OCI-LY3 (cell line): Measurements from ENCODE around the gene NEDD4L.

Experiments
- EZH2phosphoT487 ChIP-seq: fragments of 200-600 bp; shearing (Covaris generic); IDR thresholded peaks from 2 replicates; pipeline ENCODE4 v1.6.1; 2018; ENCODE audit warnings: antibody characterized with exemption, mixed run types, low read depth
- TF ChIP-seq, protein P1 (sequence below): fragments of 200-600, 300-600 bp; sonication (generic); IDR thresholded peaks from 2 replicates; pipeline ENCODE4 v1.5.1; 2014; ENCODE audit warnings: antibody characterized with exemption, low read length, low read depth

DNA sequence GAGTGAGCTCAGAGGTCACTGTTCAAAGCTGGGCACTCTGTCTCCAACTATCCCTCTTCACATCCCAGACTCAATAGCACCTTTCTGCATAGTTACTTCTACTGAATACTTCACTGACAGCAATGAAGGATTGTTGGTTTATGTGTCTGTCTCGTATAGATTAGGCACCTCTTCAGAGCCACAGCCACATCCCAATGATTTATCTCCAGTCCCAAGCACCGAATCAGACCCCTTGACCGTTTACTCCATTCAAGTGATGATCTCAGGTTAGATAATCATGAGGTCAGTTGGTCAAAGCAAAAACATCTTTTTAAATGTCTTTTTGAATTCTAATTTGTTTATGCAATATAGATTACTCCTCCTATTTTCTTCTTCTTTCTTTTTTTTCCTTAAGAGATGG lies 14.7 kb downstream of the NEDD4L start:
- TF ChIP-seq EZH2phosphoT487: no peak
- TF ChIP-seq, protein P1, sequence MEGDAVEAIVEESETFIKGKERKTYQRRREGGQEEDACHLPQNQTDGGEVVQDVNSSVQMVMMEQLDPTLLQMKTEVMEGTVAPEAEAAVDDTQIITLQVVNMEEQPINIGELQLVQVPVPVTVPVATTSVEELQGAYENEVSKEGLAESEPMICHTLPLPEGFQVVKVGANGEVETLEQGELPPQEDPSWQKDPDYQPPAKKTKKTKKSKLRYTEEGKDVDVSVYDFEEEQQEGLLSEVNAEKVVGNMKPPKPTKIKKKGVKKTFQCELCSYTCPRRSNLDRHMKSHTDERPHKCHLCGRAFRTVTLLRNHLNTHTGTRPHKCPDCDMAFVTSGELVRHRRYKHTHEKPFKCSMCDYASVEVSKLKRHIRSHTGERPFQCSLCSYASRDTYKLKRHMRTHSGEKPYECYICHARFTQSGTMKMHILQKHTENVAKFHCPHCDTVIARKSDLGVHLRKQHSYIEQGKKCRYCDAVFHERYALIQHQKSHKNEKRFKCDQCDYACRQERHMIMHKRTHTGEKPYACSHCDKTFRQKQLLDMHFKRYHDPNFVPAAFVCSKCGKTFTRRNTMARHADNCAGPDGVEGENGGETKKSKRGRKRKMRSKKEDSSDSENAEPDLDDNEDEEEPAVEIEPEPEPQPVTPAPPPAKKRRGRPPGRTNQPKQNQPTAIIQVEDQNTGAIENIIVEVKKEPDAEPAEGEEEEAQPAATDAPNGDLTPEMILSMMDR: no peak
